K562 (cell line): ENCODE results near the gene TCF3. TPM values are rescaled to one million over a fixed set of nuclear protein-coding genes. Genes with fewer than 3 reads are reported as not detected.

Source experiments
- ATAC-seq: fragments of 200-7000 bp; cut with Tn5 transposase; 3 replicates; pipeline ENCODE4 v1.9.1; 2020; ENCODE audit warnings: moderate library complexity
- BruUV-seq: library from RNA; stranded (reverse); fragments of 400-500 nt; replicated peaks from 2 replicates; lab custom pipeline; 2021; lab: Mats Ljungman, UMichigan
- CTCF ChIA-PET: fragments of 300-600 bp; formaldehyde crosslinking; extraction: SDS; loops from one replicate; lab custom pipeline; 2021; ENCODE audit warnings: low intra/inter-chr PET ratio; lab: Yijun Ruan, JAX
- POLR2A ChIA-PET: fragments of 300-600, 350-650 bp; sonication (Branson Sonifier 250); formaldehyde crosslinking; extraction: SDS; loops from one replicate; lab custom pipeline; 2021; ENCODE audit warnings: antibody characterized with exemption, inconsistent platforms; lab: Yijun Ruan, JAX
- DNase-seq, 4 experiments: peaks; one replicate each; pipeline versions ENCODE4 v3.0.0 to v3.0.0-alpha.2; 2011 to 2018; ENCODE audit warnings: low spot score in 3 of 4, mixed read lengths in 3 of 4; ENCODE audit errors: extremely low read depth in 1 of 4
- FAIRE-seq: peaks from 2 replicates; lab custom pipeline; 2011; peaks lifted over from hg19 to GRCh38; lab: Jason Lieb, UNC
- H2AFZ ChIP-seq: 2 replicates; pipeline ENCODE4 v1.6.0; 2011; ENCODE audit warnings: low read depth, low read length, control low read depth, inconsistent platforms
- H3K27ac ChIP-seq: fragments of 200-600 bp; 3 replicates; pipeline ENCODE4 v1.8.0; 2011; ENCODE audit warnings: low read depth, mild to moderate bottlenecking, control low read depth, inconsistent platforms, low read length, moderate library complexity, mixed read lengths; ENCODE audit errors: extremely low read depth
- H3K27me3 ChIP-seq, 2 experiments: fragments of 300-600 bp in 1 of 2; 2 replicates in 1 of 2; 3 replicates in 1 of 2; pipeline versions ENCODE4 v1.6.0 to v1.8.0; 2011; ENCODE audit warnings: inconsistent platforms in 2 of 2, low read length in 2 of 2, mild to moderate bottlenecking in 1 of 2, mixed read lengths in 1 of 2, moderate library complexity in 1 of 2; ENCODE audit not compliant: control insufficient read depth in 2 of 2, insufficient read depth in 2 of 2
- H3K36me3 ChIP-seq: fragments of 300-600 bp; 3 replicates; pipeline ENCODE4 v1.8.0; 2011; ENCODE audit warnings: mild to moderate bottlenecking, low read length, inconsistent platforms; ENCODE audit not compliant: control insufficient read depth, insufficient read depth
- H3K4me1 ChIP-seq, 2 experiments: fragments of 200-600 bp in 1 of 2; replicated peaks in 1 of 2; 2 replicates in 1 of 2; 3 replicates in 1 of 2; pipeline versions ENCODE4 v1.5.1 to v1.8.0; 2011; ENCODE audit warnings: inconsistent platforms in 2 of 2, low read length in 2 of 2, mild to moderate bottlenecking in 1 of 2, mixed read lengths in 1 of 2, moderate library complexity in 1 of 2; ENCODE audit not compliant: control insufficient read depth in 2 of 2, insufficient read depth in 2 of 2
- H3K4me2 ChIP-seq: 2 replicates; pipeline ENCODE4 v1.6.1; 2011; ENCODE audit warnings: low read length, control low read depth, inconsistent platforms, mixed read lengths; ENCODE audit not compliant: insufficient read depth
- H3K4me3 ChIP-seq: fragments of 200-600 bp; sonication (generic), shearing (Covaris generic); 2 replicates; pipeline ENCODE4 v1.5.1; 2016; ENCODE audit warnings: control low read depth, inconsistent platforms
- H3K79me2 ChIP-seq: fragments of 200-600 bp; 3 replicates; pipeline ENCODE4 v1.8.0; 2011; ENCODE audit warnings: low read length, inconsistent platforms; ENCODE audit not compliant: control insufficient read depth, insufficient read depth
- H3K9ac ChIP-seq, 2 experiments: 2 replicates each; pipeline versions ENCODE4 v1.6.0 to v1.6.1; 2011; ENCODE audit warnings: low read depth in 2 of 2, low read length in 2 of 2, control low read depth in 1 of 2, inconsistent platforms in 1 of 2, mild to moderate bottlenecking in 1 of 2, mixed read lengths in 1 of 2; ENCODE audit not compliant: insufficient read depth in 1 of 2
- H3K9me1 ChIP-seq: one replicate; pipeline ENCODE4 v1.6.0; 2011; ENCODE audit warnings: inconsistent platforms, mild to moderate bottlenecking, low read length, moderate library complexity; ENCODE audit not compliant: control insufficient read depth, insufficient read depth
- H3K9me3 ChIP-seq: replicated peaks from 2 replicates; pipeline ENCODE4 v1.5.1; 2011; ENCODE audit warnings: low read depth, low read length, inconsistent platforms; ENCODE audit not compliant: control insufficient read depth, insufficient read depth
- H4K20me1 ChIP-seq: replicated peaks from 2 replicates; pipeline ENCODE4 v1.6.1; 2011; ENCODE audit warnings: low read length, inconsistent platforms, mixed read lengths; ENCODE audit not compliant: control insufficient read depth, insufficient read depth
- KLF13 ChIP-seq: fragments of 450-650 bp; IDR thresholded peaks from 2 replicates; pipeline ENCODE4 v1.6.1; 2016; ENCODE audit warnings: missing genetic modification characterization, low read depth, mild to moderate bottlenecking, missing compliant biosample characterization, moderate library complexity, borderline replicate concordance
- POLR2G ChIP-seq: fragments of 200-400 bp; formaldehyde crosslinking; IDR thresholded peaks from 2 replicates; pipeline ENCODE4 v1.6.1; 2017; ENCODE audit warnings: low read depth, mild to moderate bottlenecking, antibody characterized with exemption, low read length, moderate library complexity
- PRPF4 ChIP-seq: fragments of 200-400 bp; formaldehyde crosslinking; IDR thresholded peaks from one replicate; pipeline ENCODE4 v1.6.1; 2017; ENCODE audit warnings: low read length, low read depth, mild to moderate bottlenecking; ENCODE audit not compliant: insufficient read depth, poor library complexity, severe bottlenecking
- RAD51 ChIP-seq: fragments of 450-650 bp; IDR thresholded peaks from 2 replicates; pipeline ENCODE4 v1.7.1; 2016; ENCODE audit warnings: low read depth, mild to moderate bottlenecking, borderline replicate concordance
- RBFOX2 ChIP-seq: fragments of 200-400 bp; formaldehyde crosslinking; IDR thresholded peaks from 2 replicates; pipeline ENCODE4 v1.6.1; 2017; ENCODE audit warnings: low read depth, mild to moderate bottlenecking, low read length, moderate library complexity
- ZBED1 ChIP-seq: IDR thresholded peaks from 2 replicates; pipeline ENCODE4 v1.6.1; 2014
- ZNF324 ChIP-seq: fragments of 250-450 bp; sonication (Bioruptor Pico); IDR thresholded peaks from 2 replicates; pipeline ENCODE4 v1.4.0; 2020; ENCODE audit warnings: mild to moderate bottlenecking
- WGBS: fragments of 100-300 bp; shearing (Covaris generic); methylation state at CpG from one replicate; pipeline ENCODE4 v1.1.6; 2016; ENCODE audit warnings: low coverage, mixed read lengths; ENCODE audit not compliant: insufficient coverage; ENCODE audit errors: missing lambda C conversion rate; 5-methylcytosine and 5-hydroxymethylcytosine counted together
- in situ Hi-C: fragments of 300-500 bp; cut with MboI; formaldehyde crosslinking; loops from 4 replicates; pipeline ENCODE4 v1.15.0; 2018; ENCODE audit warnings: inconsistent platforms, mixed read lengths
- intact Hi-C: fragments of 100-400 bp; cut with micrococcal nuclease; formaldehyde crosslinking; loops from 2 replicates; pipeline ENCODE4 v1.14.2; 2022
- polyA plus RNA-seq, 8 experiments: library from polyadenylated mRNA; depleted of rRNA in 4 of 8; stranded (reverse) in 5 of 8; unstranded in 3 of 8; fragments of >200 nt; fragmentation: Nextera tagmentation in 2 of 8; fragmentation: Illumina TruSeq in 1 of 8; extraction: Ambion mirVana in 2 of 8; extraction: Trizol in 1 of 8; gene quantifications; 2 replicates each; pipeline versions ENCODE4 v1.2.1 to v1.2.3, GENCODE V29; 2011 to 2014; ENCODE audit warnings: inconsistent platforms in 1 of 8, missing spikeins in 1 of 8
- total RNA-seq, 7 experiments: library from RNA; depleted of rRNA in 6 of 7; stranded (reverse); fragments of >200 nt in 6 of 7; fragmentation: Illumina TruSeq in 2 of 7; extraction: Trizol in 2 of 7; gene quantifications; 2 replicates each; pipeline versions ENCODE4 v1.2.1 to v1.2.3, GENCODE V29; 2011 to 2021; ENCODE audit warnings: low replicate concordance in 1 of 7
- TF ChIP-seq, protein P1 (sequence below): fragments of 450-650 bp; formaldehyde crosslinking; conservative IDR thresholded peaks from 2 replicates; pipeline ENCODE4 v1.4.0; 2022; ENCODE audit warnings: mild to moderate bottlenecking, missing genetic modification characterization
- TF ChIP-seq, protein P2 (sequence below): sonication (generic); formaldehyde crosslinking; IDR thresholded peaks from 2 replicates; pipeline ENCODE4 v1.8.0; 2022; ENCODE audit warnings: mild to moderate bottlenecking, missing genetic modification reagents, borderline replicate concordance

The TCF3 gene
- total and polyA plus RNA-seq, 9 of the 15 experiments (the other 6 are each of a cell fraction or from before 2014, with no cell fraction given), result 5.6 to 259 (median 84.0) TPM

DNA sequence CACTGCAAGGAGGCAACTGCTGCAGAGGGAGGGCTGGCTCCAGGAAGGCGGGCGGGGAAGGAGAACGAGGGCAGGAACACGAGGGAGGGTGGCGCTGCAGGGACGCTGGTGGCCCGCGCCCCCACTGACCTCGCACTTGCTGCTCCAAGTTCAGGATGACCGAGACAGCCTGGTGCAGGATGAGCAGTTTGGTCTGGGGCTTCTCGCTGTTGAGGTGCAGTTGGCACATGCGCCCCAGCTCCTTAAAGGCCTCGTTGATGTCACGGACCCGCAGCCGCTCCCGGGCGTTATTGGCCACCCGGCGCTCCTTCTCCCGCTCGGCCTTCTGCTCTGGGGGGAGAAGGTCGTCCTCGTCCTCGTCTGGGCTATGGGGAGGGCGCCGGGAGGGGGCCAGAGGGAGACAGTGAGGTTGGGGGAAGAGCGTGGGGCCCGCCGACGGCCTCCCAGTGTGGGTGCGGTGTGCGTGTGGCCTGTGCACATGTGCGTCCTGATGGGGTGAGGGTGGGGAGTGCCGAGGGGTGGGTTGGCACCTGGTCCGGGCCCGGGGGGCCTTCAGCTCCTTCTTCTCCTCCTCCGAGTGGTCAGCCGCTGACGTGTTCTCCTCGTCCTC, 37.2 kb downstream of the TCF3 start:
- no peak for ATAC-seq
- no peak for DNase-seq
- intact Hi-C loops, result no loop called here
- no peaks in the 10 kb centered on the region for H3K9me3 ChIP-seq
- H3K27me3 ChIP-seq, result no peaks in the 10 kb centered on the region
- 92% methylated on average over 16 of the region's 41 CpGs for WGBS
- no peak overlapping the region for H3K9ac ChIP-seq
- H4K20me1 ChIP-seq, result no peaks in the 10 kb centered on the region
- in situ Hi-C loops, result no loop called here
- peaks cover 94% of the 10 kb centered on the region for H3K36me3 ChIP-seq
- H3K4me2 ChIP-seq, result no peak overlapping the region
- CTCF ChIA-PET, result no interaction called here
- no TSS peak for BruUV-seq
- H3K9me1 ChIP-seq, result no peaks in the 10 kb centered on the region
- TF ChIP-seq, protein P1, sequence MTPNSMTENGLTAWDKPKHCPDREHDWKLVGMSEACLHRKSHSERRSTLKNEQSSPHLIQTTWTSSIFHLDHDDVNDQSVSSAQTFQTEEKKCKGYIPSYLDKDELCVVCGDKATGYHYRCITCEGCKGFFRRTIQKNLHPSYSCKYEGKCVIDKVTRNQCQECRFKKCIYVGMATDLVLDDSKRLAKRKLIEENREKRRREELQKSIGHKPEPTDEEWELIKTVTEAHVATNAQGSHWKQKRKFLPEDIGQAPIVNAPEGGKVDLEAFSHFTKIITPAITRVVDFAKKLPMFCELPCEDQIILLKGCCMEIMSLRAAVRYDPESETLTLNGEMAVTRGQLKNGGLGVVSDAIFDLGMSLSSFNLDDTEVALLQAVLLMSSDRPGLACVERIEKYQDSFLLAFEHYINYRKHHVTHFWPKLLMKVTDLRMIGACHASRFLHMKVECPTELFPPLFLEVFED (CRISPR knock-in tag), result no peak
- TF ChIP-seq ZBED1, result no peak
- TF ChIP-seq POLR2G, result peak; percentile 27; the same call in 1 of the 2 replicates
- no peak for TF ChIP-seq ZNF324 (CRISPR knock-in tag)
- TF ChIP-seq, protein P2, sequence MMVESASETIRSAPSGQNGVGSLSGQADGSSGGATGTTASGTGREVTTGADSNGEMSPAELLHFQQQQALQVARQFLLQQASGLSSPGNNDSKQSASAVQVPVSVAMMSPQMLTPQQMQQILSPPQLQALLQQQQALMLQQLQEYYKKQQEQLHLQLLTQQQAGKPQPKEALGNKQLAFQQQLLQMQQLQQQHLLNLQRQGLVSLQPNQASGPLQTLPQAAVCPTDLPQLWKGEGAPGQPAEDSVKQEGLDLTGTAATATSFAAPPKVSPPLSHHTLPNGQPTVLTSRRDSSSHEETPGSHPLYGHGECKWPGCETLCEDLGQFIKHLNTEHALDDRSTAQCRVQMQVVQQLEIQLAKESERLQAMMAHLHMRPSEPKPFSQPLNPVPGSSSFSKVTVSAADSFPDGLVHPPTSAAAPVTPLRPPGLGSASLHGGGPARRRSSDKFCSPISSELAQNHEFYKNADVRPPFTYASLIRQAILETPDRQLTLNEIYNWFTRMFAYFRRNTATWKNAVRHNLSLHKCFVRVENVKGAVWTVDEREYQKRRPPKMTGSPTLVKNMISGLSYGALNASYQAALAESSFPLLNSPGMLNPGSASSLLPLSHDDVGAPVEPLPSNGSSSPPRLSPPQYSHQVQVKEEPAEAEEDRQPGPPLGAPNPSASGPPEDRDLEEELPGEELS (CRISPR knock-in tag), result no peak
- no peak for TF ChIP-seq RAD51
- TF ChIP-seq KLF13 (tag), result no peak
- TF ChIP-seq RBFOX2, result peak; percentile 24; the same call in 1 of the 2 replicates
- no peak for TF ChIP-seq PRPF4
- no peak overlapping the region for H2AFZ ChIP-seq
- peaks cover 0 to 54% of the 10 kb centered on the region in 2 experiments; a peak in 2 of 5 replicates for H3K4me1 ChIP-seq
- POLR2A ChIA-PET, result interaction anchor here (1.3 kb wide), 1 partner anchor 17 kb away, joined by 3 read pairs; no protein-coding TSS in a partner anchor
- no peak for FAIRE-seq
- H3K27ac ChIP-seq, result no peak overlapping the region
- H3K79me2 ChIP-seq, result no peaks in the 10 kb centered on the region
- no peak overlapping the region for H3K4me3 ChIP-seq
